K562 (cell line): ENCODE measurements around the gene RXFP3. TPM values are rescaled to one million over a fixed set of nuclear protein-coding genes. Genes with fewer than 3 reads are reported as not detected.

ENCODE experiments used
- ATAC-seq: fragments of 200-7000 bp; cut with Tn5 transposase; 3 replicates; pipeline ENCODE4 v1.9.1; 2020; ENCODE audit warnings: moderate library complexity
- BruUV-seq: library from RNA; stranded (reverse); fragments of 400-500 nt; replicated peaks from 2 replicates; lab custom pipeline; 2021; lab: Mats Ljungman, UMichigan
- CTCF ChIA-PET: fragments of 300-600 bp; formaldehyde crosslinking; extraction: SDS; loops from one replicate; lab custom pipeline; 2021; ENCODE audit warnings: low intra/inter-chr PET ratio; lab: Yijun Ruan, JAX
- POLR2A ChIA-PET: fragments of 300-600, 350-650 bp; sonication (Branson Sonifier 250); formaldehyde crosslinking; extraction: SDS; loops from one replicate; lab custom pipeline; 2021; ENCODE audit warnings: antibody characterized with exemption, inconsistent platforms; lab: Yijun Ruan, JAX
- DNase-seq, 4 experiments: peaks; one replicate each; pipeline versions ENCODE4 v3.0.0 to v3.0.0-alpha.2; 2011 to 2018; ENCODE audit warnings: low spot score in 3 of 4, mixed read lengths in 3 of 4; ENCODE audit errors: extremely low read depth in 1 of 4
- FAIRE-seq: peaks from 2 replicates; lab custom pipeline; 2011; peaks lifted over from hg19 to GRCh38; lab: Jason Lieb, UNC
- H2AFZ ChIP-seq: 2 replicates; pipeline ENCODE4 v1.6.0; 2011; ENCODE audit warnings: low read depth, low read length, control low read depth, inconsistent platforms
- H3K27ac ChIP-seq: fragments of 200-600 bp; 3 replicates; pipeline ENCODE4 v1.8.0; 2011; ENCODE audit warnings: low read depth, mild to moderate bottlenecking, control low read depth, inconsistent platforms, low read length, moderate library complexity, mixed read lengths; ENCODE audit errors: extremely low read depth
- H3K27me3 ChIP-seq, 2 experiments: fragments of 300-600 bp in 1 of 2; 2 replicates in 1 of 2; 3 replicates in 1 of 2; pipeline versions ENCODE4 v1.6.0 to v1.8.0; 2011; ENCODE audit warnings: inconsistent platforms in 2 of 2, low read length in 2 of 2, mild to moderate bottlenecking in 1 of 2, mixed read lengths in 1 of 2, moderate library complexity in 1 of 2; ENCODE audit not compliant: control insufficient read depth in 2 of 2, insufficient read depth in 2 of 2
- H3K36me3 ChIP-seq: fragments of 300-600 bp; 3 replicates; pipeline ENCODE4 v1.8.0; 2011; ENCODE audit warnings: mild to moderate bottlenecking, low read length, inconsistent platforms; ENCODE audit not compliant: control insufficient read depth, insufficient read depth
- H3K4me1 ChIP-seq, 2 experiments: fragments of 200-600 bp in 1 of 2; replicated peaks in 1 of 2; 2 replicates in 1 of 2; 3 replicates in 1 of 2; pipeline versions ENCODE4 v1.5.1 to v1.8.0; 2011; ENCODE audit warnings: inconsistent platforms in 2 of 2, low read length in 2 of 2, mild to moderate bottlenecking in 1 of 2, mixed read lengths in 1 of 2, moderate library complexity in 1 of 2; ENCODE audit not compliant: control insufficient read depth in 2 of 2, insufficient read depth in 2 of 2
- H3K4me2 ChIP-seq: 2 replicates; pipeline ENCODE4 v1.6.1; 2011; ENCODE audit warnings: low read length, control low read depth, inconsistent platforms, mixed read lengths; ENCODE audit not compliant: insufficient read depth
- H3K4me3 ChIP-seq: fragments of 200-600 bp; sonication (generic), shearing (Covaris generic); 2 replicates; pipeline ENCODE4 v1.5.1; 2016; ENCODE audit warnings: control low read depth, inconsistent platforms
- H3K79me2 ChIP-seq: fragments of 200-600 bp; 3 replicates; pipeline ENCODE4 v1.8.0; 2011; ENCODE audit warnings: low read length, inconsistent platforms; ENCODE audit not compliant: control insufficient read depth, insufficient read depth
- H3K9ac ChIP-seq, 2 experiments: 2 replicates each; pipeline versions ENCODE4 v1.6.0 to v1.6.1; 2011; ENCODE audit warnings: low read depth in 2 of 2, low read length in 2 of 2, control low read depth in 1 of 2, inconsistent platforms in 1 of 2, mild to moderate bottlenecking in 1 of 2, mixed read lengths in 1 of 2; ENCODE audit not compliant: insufficient read depth in 1 of 2
- H3K9me1 ChIP-seq: one replicate; pipeline ENCODE4 v1.6.0; 2011; ENCODE audit warnings: inconsistent platforms, mild to moderate bottlenecking, low read length, moderate library complexity; ENCODE audit not compliant: control insufficient read depth, insufficient read depth
- H3K9me3 ChIP-seq: replicated peaks from 2 replicates; pipeline ENCODE4 v1.5.1; 2011; ENCODE audit warnings: low read depth, low read length, inconsistent platforms; ENCODE audit not compliant: control insufficient read depth, insufficient read depth
- H4K20me1 ChIP-seq: replicated peaks from 2 replicates; pipeline ENCODE4 v1.6.1; 2011; ENCODE audit warnings: low read length, inconsistent platforms, mixed read lengths; ENCODE audit not compliant: control insufficient read depth, insufficient read depth
- HNRNPLL ChIP-seq: fragments of 200-400 bp; formaldehyde crosslinking; IDR thresholded peaks from 2 replicates; pipeline ENCODE4 v1.6.1; 2017; ENCODE audit warnings: low read length, low read depth, mild to moderate bottlenecking; ENCODE audit not compliant: poor library complexity, severe bottlenecking
- MCM7 ChIP-seq, 2 experiments: fragments of 450-650 bp; IDR thresholded peaks; 2 replicates each; pipeline ENCODE4 v1.6.1; 2016 to 2018
- MEF2D ChIP-seq: conservative IDR thresholded peaks from 2 replicates; pipeline ENCODE4 v1.6.1; 2016; ENCODE audit warnings: low read depth, missing genetic modification characterization, missing compliant biosample characterization
- MEIS2 ChIP-seq: fragments of 450-650 bp; IDR thresholded peaks from 2 replicates; pipeline ENCODE4 v1.6.1; 2014; ENCODE audit warnings: mild to moderate bottlenecking; ENCODE audit not compliant: partially characterized antibody
- SMARCA5 ChIP-seq: fragments of 450-650 bp; IDR thresholded peaks from 2 replicates; pipeline ENCODE4 v1.6.1; 2016
- ZC3H4 ChIP-seq: sonication (generic); formaldehyde crosslinking; IDR thresholded peaks from 2 replicates; pipeline ENCODE4 v1.9.0; 2021; ENCODE audit warnings: missing genetic modification reagents, borderline replicate concordance
- ZNF316 ChIP-seq: fragments of 450-650 bp; IDR thresholded peaks from 2 replicates; pipeline ENCODE4 v1.6.1; 2016
- ZNF551 ChIP-seq: fragments of 250-450 bp; sonication (Bioruptor Pico); IDR thresholded peaks from 2 replicates; pipeline ENCODE4 v1.5.0; 2021; ENCODE audit warnings: mild to moderate bottlenecking, moderate library complexity
- WGBS: fragments of 100-300 bp; shearing (Covaris generic); methylation state at CpG from one replicate; pipeline ENCODE4 v1.1.6; 2016; ENCODE audit warnings: low coverage, mixed read lengths; ENCODE audit not compliant: insufficient coverage; ENCODE audit errors: missing lambda C conversion rate; 5-methylcytosine and 5-hydroxymethylcytosine counted together
- in situ Hi-C: fragments of 300-500 bp; cut with MboI; formaldehyde crosslinking; loops from 4 replicates; pipeline ENCODE4 v1.15.0; 2018; ENCODE audit warnings: inconsistent platforms, mixed read lengths
- intact Hi-C: fragments of 100-400 bp; cut with micrococcal nuclease; formaldehyde crosslinking; loops from 2 replicates; pipeline ENCODE4 v1.14.2; 2022
- polyA plus RNA-seq, 8 experiments: library from polyadenylated mRNA; depleted of rRNA in 4 of 8; stranded (reverse) in 5 of 8; unstranded in 3 of 8; fragments of >200 nt; fragmentation: Nextera tagmentation in 2 of 8; fragmentation: Illumina TruSeq in 1 of 8; extraction: Ambion mirVana in 2 of 8; extraction: Trizol in 1 of 8; gene quantifications; 2 replicates each; pipeline versions ENCODE4 v1.2.1 to v1.2.3, GENCODE V29; 2011 to 2014; ENCODE audit warnings: inconsistent platforms in 1 of 8, missing spikeins in 1 of 8
- total RNA-seq, 7 experiments: library from RNA; depleted of rRNA in 6 of 7; stranded (reverse); fragments of >200 nt in 6 of 7; fragmentation: Illumina TruSeq in 2 of 7; extraction: Trizol in 2 of 7; gene quantifications; 2 replicates each; pipeline versions ENCODE4 v1.2.1 to v1.2.3, GENCODE V29; 2011 to 2021; ENCODE audit warnings: low replicate concordance in 1 of 7
- TF ChIP-seq, protein P1 (sequence below): fragments of 450-650 bp; IDR thresholded peaks from 2 replicates; pipeline ENCODE4 v1.6.1; 2016; ENCODE audit warnings: mild to moderate bottlenecking
- TF ChIP-seq, protein P2 (sequence below): fragments of 450-650 bp; formaldehyde crosslinking; IDR thresholded peaks from 2 replicates; pipeline ENCODE4 v1.4.0; 2022; ENCODE audit warnings: missing genetic modification characterization

Gene RXFP3
- total and polyA plus RNA-seq, 9 of the 15 experiments (the other 6 are each of a cell fraction or from before 2014, with no cell fraction given), result not detected

GRCh38 chr5:33938881-33939280 is 2.7 kb downstream of the RXFP3 start:
- no peaks in the 10 kb centered on the region for H4K20me1 ChIP-seq
- intact Hi-C loops (no loop called here), in situ Hi-C loops (no loop called here)
- FAIRE-seq (no peak), DNase-seq (no peak), ATAC-seq (no peak)
- no peak overlapping the region for H2AFZ ChIP-seq
- no peak overlapping the region for H3K4me2 ChIP-seq
- H3K27me3 ChIP-seq, result peaks cover 14 to 41% of the 10 kb centered on the region in 2 experiments
- peaks cover 0 to 18% of the 10 kb centered on the region in 2 experiments; a peak in 2 of 5 replicates for H3K4me1 ChIP-seq
- H3K9me3 ChIP-seq, result no peaks in the 10 kb centered on the region
- no peak overlapping the region for H3K27ac ChIP-seq
- H3K36me3 ChIP-seq, result no peaks in the 10 kb centered on the region
- H3K9me1 ChIP-seq, result no peaks in the 10 kb centered on the region
- no peak for TF ChIP-seq MEF2D (tag)
- TF ChIP-seq, protein P1, sequence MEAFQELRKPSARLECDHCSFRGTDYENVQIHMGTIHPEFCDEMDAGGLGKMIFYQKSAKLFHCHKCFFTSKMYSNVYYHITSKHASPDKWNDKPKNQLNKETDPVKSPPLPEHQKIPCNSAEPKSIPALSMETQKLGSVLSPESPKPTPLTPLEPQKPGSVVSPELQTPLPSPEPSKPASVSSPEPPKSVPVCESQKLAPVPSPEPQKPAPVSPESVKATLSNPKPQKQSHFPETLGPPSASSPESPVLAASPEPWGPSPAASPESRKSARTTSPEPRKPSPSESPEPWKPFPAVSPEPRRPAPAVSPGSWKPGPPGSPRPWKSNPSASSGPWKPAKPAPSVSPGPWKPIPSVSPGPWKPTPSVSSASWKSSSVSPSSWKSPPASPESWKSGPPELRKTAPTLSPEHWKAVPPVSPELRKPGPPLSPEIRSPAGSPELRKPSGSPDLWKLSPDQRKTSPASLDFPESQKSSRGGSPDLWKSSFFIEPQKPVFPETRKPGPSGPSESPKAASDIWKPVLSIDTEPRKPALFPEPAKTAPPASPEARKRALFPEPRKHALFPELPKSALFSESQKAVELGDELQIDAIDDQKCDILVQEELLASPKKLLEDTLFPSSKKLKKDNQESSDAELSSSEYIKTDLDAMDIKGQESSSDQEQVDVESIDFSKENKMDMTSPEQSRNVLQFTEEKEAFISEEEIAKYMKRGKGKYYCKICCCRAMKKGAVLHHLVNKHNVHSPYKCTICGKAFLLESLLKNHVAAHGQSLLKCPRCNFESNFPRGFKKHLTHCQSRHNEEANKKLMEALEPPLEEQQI, result no peak
- TF ChIP-seq SMARCA5, result no peak
- TF ChIP-seq MEIS2, result no peak
- TF ChIP-seq, protein P2, sequence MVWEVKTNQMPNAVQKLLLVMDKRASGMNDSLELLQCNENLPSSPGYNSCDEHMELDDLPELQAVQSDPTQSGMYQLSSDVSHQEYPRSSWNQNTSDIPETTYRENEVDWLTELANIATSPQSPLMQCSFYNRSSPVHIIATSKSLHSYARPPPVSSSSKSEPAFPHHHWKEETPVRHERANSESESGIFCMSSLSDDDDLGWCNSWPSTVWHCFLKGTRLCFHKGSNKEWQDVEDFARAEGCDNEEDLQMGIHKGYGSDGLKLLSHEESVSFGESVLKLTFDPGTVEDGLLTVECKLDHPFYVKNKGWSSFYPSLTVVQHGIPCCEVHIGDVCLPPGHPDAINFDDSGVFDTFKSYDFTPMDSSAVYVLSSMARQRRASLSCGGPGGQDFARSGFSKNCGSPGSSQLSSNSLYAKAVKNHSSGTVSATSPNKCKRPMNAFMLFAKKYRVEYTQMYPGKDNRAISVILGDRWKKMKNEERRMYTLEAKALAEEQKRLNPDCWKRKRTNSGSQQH (CRISPR knock-in tag), result no peak
- TF ChIP-seq ZC3H4 (CRISPR knock-in tag), result no peak
- no peak for TF ChIP-seq ZNF316
- no peak for TF ChIP-seq HNRNPLL
- TF ChIP-seq MCM7 (IDR thresholded peaks at IDR 0.05), result no peak
- no peak for TF ChIP-seq ZNF551
- POLR2A ChIA-PET, result interaction anchor here (0.6 kb wide), 1 partner anchor 1284 kb away, joined by 3 read pairs; no protein-coding TSS in a partner anchor
- no peaks in the 10 kb centered on the region for H3K79me2 ChIP-seq
- BruUV-seq, result no TSS peak
- WGBS, result 8% methylated on average over 15 of the region's 15 CpGs
- CTCF ChIA-PET, result no interaction called here
- H3K4me3 ChIP-seq, result no peak overlapping the region
- H3K9ac ChIP-seq, result no peak overlapping the region
